ENCODE data around the gene FHIP1A.

DNA sequence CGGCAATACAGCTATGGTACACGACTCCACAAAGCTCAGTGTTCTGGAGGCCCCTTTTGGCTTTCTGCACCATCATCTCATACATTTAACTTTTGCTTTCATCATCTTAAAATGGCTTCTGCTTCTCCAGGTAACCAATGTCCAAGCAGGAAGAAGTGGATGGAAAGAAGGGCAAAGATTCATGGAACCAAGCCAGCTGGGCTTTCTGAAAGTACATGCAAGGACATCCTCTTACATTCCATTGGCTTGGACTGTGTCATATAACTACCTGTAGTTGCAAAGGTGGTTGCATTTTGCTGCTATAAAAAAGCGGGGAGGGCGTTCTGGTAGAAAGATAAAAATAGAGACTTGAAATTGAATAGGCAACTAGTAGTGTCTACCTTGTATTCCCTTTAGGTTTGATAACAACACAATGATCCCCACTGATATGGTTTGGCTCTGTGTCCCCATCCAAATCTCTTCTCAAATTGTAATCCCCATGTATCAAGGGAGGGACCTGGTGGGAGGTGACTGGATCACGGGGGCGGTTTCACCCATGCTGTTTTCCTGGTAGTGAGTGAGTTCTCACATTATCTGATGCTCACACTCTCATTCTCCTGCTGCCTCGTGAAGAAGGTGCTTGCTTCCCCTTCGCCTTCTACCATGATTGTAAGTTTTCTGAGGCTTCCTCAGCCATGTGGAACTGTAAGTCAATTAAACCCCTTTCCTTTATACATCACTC, 6.7 kb upstream of the FHIP1A start:
- TF ChIP-seq, protein P1, sequence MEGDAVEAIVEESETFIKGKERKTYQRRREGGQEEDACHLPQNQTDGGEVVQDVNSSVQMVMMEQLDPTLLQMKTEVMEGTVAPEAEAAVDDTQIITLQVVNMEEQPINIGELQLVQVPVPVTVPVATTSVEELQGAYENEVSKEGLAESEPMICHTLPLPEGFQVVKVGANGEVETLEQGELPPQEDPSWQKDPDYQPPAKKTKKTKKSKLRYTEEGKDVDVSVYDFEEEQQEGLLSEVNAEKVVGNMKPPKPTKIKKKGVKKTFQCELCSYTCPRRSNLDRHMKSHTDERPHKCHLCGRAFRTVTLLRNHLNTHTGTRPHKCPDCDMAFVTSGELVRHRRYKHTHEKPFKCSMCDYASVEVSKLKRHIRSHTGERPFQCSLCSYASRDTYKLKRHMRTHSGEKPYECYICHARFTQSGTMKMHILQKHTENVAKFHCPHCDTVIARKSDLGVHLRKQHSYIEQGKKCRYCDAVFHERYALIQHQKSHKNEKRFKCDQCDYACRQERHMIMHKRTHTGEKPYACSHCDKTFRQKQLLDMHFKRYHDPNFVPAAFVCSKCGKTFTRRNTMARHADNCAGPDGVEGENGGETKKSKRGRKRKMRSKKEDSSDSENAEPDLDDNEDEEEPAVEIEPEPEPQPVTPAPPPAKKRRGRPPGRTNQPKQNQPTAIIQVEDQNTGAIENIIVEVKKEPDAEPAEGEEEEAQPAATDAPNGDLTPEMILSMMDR (IDR thresholded peaks at IDR 0.05; ENCODE audit: low read depth, low read length, missing input control): no peak
- TF ChIP-seq, protein P2, sequence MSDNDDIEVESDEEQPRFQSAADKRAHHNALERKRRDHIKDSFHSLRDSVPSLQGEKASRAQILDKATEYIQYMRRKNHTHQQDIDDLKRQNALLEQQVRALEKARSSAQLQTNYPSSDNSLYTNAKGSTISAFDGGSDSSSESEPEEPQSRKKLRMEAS (IDR thresholded peaks at IDR 0.05): no peak
- TF ChIP-seq RAD21 (IDR thresholded peaks at IDR 0.05) (no peak), GABPA (IDR thresholded peaks at IDR 0.05 in 1 of 2, conservative IDR thresholded peaks at IDR 0.05 in 1 of 2) (no peak), JUND (IDR thresholded peaks at IDR 0.05) (no peak), HNF4A (conservative IDR thresholded peaks at IDR 0.05) (no peak), RXRA (IDR thresholded peaks at IDR 0.05) (no peak), TAF1 (conservative IDR thresholded peaks at IDR 0.05) (no peak), SP1 (IDR thresholded peaks at IDR 0.05) (no peak)
- TF ChIP-seq, protein P3, sequence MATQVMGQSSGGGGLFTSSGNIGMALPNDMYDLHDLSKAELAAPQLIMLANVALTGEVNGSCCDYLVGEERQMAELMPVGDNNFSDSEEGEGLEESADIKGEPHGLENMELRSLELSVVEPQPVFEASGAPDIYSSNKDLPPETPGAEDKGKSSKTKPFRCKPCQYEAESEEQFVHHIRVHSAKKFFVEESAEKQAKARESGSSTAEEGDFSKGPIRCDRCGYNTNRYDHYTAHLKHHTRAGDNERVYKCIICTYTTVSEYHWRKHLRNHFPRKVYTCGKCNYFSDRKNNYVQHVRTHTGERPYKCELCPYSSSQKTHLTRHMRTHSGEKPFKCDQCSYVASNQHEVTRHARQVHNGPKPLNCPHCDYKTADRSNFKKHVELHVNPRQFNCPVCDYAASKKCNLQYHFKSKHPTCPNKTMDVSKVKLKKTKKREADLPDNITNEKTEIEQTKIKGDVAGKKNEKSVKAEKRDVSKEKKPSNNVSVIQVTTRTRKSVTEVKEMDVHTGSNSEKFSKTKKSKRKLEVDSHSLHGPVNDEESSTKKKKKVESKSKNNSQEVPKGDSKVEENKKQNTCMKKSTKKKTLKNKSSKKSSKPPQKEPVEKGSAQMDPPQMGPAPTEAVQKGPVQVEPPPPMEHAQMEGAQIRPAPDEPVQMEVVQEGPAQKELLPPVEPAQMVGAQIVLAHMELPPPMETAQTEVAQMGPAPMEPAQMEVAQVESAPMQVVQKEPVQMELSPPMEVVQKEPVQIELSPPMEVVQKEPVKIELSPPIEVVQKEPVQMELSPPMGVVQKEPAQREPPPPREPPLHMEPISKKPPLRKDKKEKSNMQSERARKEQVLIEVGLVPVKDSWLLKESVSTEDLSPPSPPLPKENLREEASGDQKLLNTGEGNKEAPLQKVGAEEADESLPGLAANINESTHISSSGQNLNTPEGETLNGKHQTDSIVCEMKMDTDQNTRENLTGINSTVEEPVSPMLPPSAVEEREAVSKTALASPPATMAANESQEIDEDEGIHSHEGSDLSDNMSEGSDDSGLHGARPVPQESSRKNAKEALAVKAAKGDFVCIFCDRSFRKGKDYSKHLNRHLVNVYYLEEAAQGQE (IDR thresholded peaks at IDR 0.05): no peak
